ENCODE measurements around the gene SLC5A9.
"Not testable (repeated sequence)": the region's sequence is repeated elsewhere in the genome, so short reads cannot be mapped to it uniquely, and the experiment has no call there.

GRCh38 chr1:48214366-48214765, 8.2 kb upstream of the SLC5A9 start:
- not testable (repeated sequence) for TF ChIP-seq CTCF, EP300 (IDR thresholded peaks at IDR 0.05)
